ENCODE results near the gene BUD13. TPM values are rescaled to one million over a fixed set of nuclear protein-coding genes. Genes with fewer than 3 reads are reported as not detected.

BUD13 gene
- total and polyA plus RNA-seq, 2 donors from 2014 or later: 11.7 to 14.1 TPM

- Histone ChIP-seq H3K27ac (ENCODE audit: low read depth in 2 of 2, low read length in 2 of 2) (no peak overlapping the region), H3K9me3 (ENCODE audit: control insufficient read depth in 2 of 3, insufficient read depth in 1 of 3, low read length in 3 of 3) (no peaks in the 10 kb centered on the region), H3K9ac (ENCODE audit: low read length in 3 of 3) (no peak overlapping the region), H3K4me1 (ENCODE audit: control insufficient read depth in 2 of 3, insufficient read depth in 2 of 3, low read depth in 1 of 3, low read length in 3 of 3) (peaks cover 0 to 16% (median 15%) of the 10 kb centered on the region in 3 donors), H3K36me3 (ENCODE audit: control insufficient read depth in 2 of 3, insufficient read depth in 3 of 3, low read length in 3 of 3) (peaks cover 7 to 39% (median 32%) of the 10 kb centered on the region in 3 donors), H3K27me3 (ENCODE audit: control insufficient read depth, insufficient read depth, low read length) (no peaks in the 10 kb centered on the region), H3K4me3 (ENCODE audit: low read length in 3 of 3) (peak overlapping the region in 1 of 3 donors; percentile 94)
- DNase-seq: no peak
- intact Hi-C loops (cut with DNase I): no loop called here
- no peak for FAIRE-seq
- TF ChIP-seq CTCF (IDR thresholded peaks at IDR 0.05; ENCODE audit: borderline replicate concordance, extremely low read depth, insufficient read depth): no peak
These were observed 13.5 kb upstream of the BUD13 start for GRCh38 chr11:116786326-116786725.

GRCh38 chr11:116782728-116783127 is 9.9 kb upstream of the BUD13 start:
- no peak for FAIRE-seq

GRCh38 chr11:116778556-116778955 is 5.8 kb upstream of the BUD13 start:
- Histone ChIP-seq H3K4me3 (ENCODE audit: low read length in 3 of 3) (no peak overlapping the region), H3K36me3 (ENCODE audit: control insufficient read depth in 2 of 3, insufficient read depth in 3 of 3, low read length in 3 of 3) (peaks cover 2 to 36% (median 31%) of the 10 kb centered on the region in 3 donors), H3K4me1 (ENCODE audit: control insufficient read depth in 2 of 3, insufficient read depth in 2 of 3, low read depth in 1 of 3, low read length in 3 of 3) (no peaks in the 10 kb centered on the region), H3K27ac (ENCODE audit: low read depth in 2 of 2, low read length in 2 of 2) (no peak overlapping the region), H3K9me3 (ENCODE audit: control insufficient read depth in 2 of 3, insufficient read depth in 1 of 3, low read length in 3 of 3) (no peaks in the 10 kb centered on the region), H3K9ac (ENCODE audit: low read length in 3 of 3) (no peak overlapping the region), H3K27me3 (ENCODE audit: control insufficient read depth, insufficient read depth, low read length) (no peaks in the 10 kb centered on the region)
- no peak for TF ChIP-seq CTCF (IDR thresholded peaks at IDR 0.05; ENCODE audit: borderline replicate concordance, extremely low read depth, insufficient read depth)
- intact Hi-C loops (cut with DNase I): no loop called here
- no peak for FAIRE-seq
- DNase-seq: no peak

More at GRCh38 chr11:116782728-116783127, 9.9 kb upstream of the BUD13 start:
- Histone ChIP-seq H3K9ac (ENCODE audit: low read length in 3 of 3) (no peak overlapping the region), H3K9me3 (ENCODE audit: control insufficient read depth in 2 of 3, insufficient read depth in 1 of 3, low read length in 3 of 3) (no peaks in the 10 kb centered on the region), H3K4me3 (ENCODE audit: low read length in 3 of 3) (no peak overlapping the region), H3K36me3 (ENCODE audit: control insufficient read depth in 2 of 3, insufficient read depth in 3 of 3, low read length in 3 of 3) (peaks cover 7 to 54% (median 53%) of the 10 kb centered on the region in 3 donors), H3K27ac (ENCODE audit: low read depth in 2 of 2, low read length in 2 of 2) (no peak overlapping the region), H3K4me1 (ENCODE audit: control insufficient read depth in 2 of 3, insufficient read depth in 2 of 3, low read depth in 1 of 3, low read length in 3 of 3) (peaks cover 0 to 9% (median 7%) of the 10 kb centered on the region in 3 donors), H3K27me3 (ENCODE audit: control insufficient read depth, insufficient read depth, low read length) (no peaks in the 10 kb centered on the region)
- DNase-seq: no peak
- TF ChIP-seq CTCF (IDR thresholded peaks at IDR 0.05; ENCODE audit: borderline replicate concordance, extremely low read depth, insufficient read depth): no peak
- intact Hi-C loops (cut with DNase I): no loop called here

GRCh38 chr11:116777056-116777455 is 4.3 kb upstream of the BUD13 start:
- Histone ChIP-seq H3K27me3 (ENCODE audit: control insufficient read depth, insufficient read depth, low read length) (no peaks in the 10 kb centered on the region), H3K9ac (ENCODE audit: low read length in 3 of 3) (no peak overlapping the region), H3K4me1 (ENCODE audit: control insufficient read depth in 2 of 3, insufficient read depth in 2 of 3, low read depth in 1 of 3, low read length in 3 of 3) (peaks cover 0 to 2% (median 0%) of the 10 kb centered on the region in 3 donors), H3K4me3 (ENCODE audit: low read length in 3 of 3) (no peak overlapping the region), H3K27ac (ENCODE audit: low read depth in 2 of 2, low read length in 2 of 2) (no peak overlapping the region), H3K9me3 (ENCODE audit: control insufficient read depth in 2 of 3, insufficient read depth in 1 of 3, low read length in 3 of 3) (no peaks in the 10 kb centered on the region), H3K36me3 (ENCODE audit: control insufficient read depth in 2 of 3, insufficient read depth in 3 of 3, low read length in 3 of 3) (peaks cover under 1 to 24% (median 19%) of the 10 kb centered on the region in 3 donors)
- no peak for TF ChIP-seq CTCF (IDR thresholded peaks at IDR 0.05; ENCODE audit: borderline replicate concordance, extremely low read depth, insufficient read depth)
- FAIRE-seq (no peak), DNase-seq (no peak)
- intact Hi-C loops (cut with DNase I): no loop called here

Data from kidney (tissue), 14 donors.